ELR (cell line): ENCODE results near the gene CLPTM1L.
"Not testable (repeated sequence)": the region's sequence is repeated elsewhere in the genome, so short reads cannot be mapped to it uniquely, and the experiment has no call there.

Experiments
- DNase-seq: peaks from one replicate; pipeline ENCODE4 v3.0.0-alpha.2; 2015; ENCODE audit warnings: low read depth

Gene CLPTM1L

GRCh38 chr5:1275397-1276391 is 69.2 kb downstream of the CLPTM1L start:
- DNase-seq = not testable (repeated sequence)

- DNase-seq = no peak
These were observed 70.4 kb downstream of the CLPTM1L start for GRCh38 chr5:1274471-1274870.

GRCh38 chr5:1273745-1274144 is 71.2 kb downstream of the CLPTM1L start:
- no peak for DNase-seq

- peak; percentile 32 for DNase-seq
These were observed 72.7 kb downstream of the CLPTM1L start for GRCh38 chr5:1272201-1272600.

GRCh38 chr5:1270933-1271914 is 73.7 kb downstream of the CLPTM1L start:
- DNase-seq = peak; percentile 30

GRCh38 chr5:1270426-1270825 is 74.5 kb downstream of the CLPTM1L start:
- no peak for DNase-seq

GRCh38 chr5:1268666-1269065 is 76.2 kb downstream of the CLPTM1L start:
- no peak for DNase-seq

GRCh38 chr5:1268056-1268455 is 76.8 kb downstream of the CLPTM1L start:
- DNase-seq = no peak
